HepG2 (cell line): ENCODE measurements around the gene FNDC3B. TPM values are rescaled to one million over a fixed set of nuclear protein-coding genes. Genes with fewer than 3 reads are reported as not detected.
A peak's percentile ranks its signal among the peaks of the same experiment; 100 is the strongest.

Source experiments
- AGO2 ChIP-seq: fragments of 200-400 bp; formaldehyde crosslinking; optimal IDR thresholded peaks from 2 replicates; pipeline ENCODE3; 2017; ENCODE audit warnings: mild to moderate bottlenecking, low read depth, low read length, moderate library complexity
- ARNTL ChIP-seq: sonication (generic); formaldehyde crosslinking; IDR thresholded peaks from 2 replicates; pipeline ENCODE4 v1.4.0; 2020; ENCODE audit warnings: mild to moderate bottlenecking, missing genetic modification reagents
- ASH2L ChIP-seq: fragments of 300-600, 200-600 bp; sonication (generic); IDR thresholded peaks from 2 replicates; pipeline ENCODE4 v1.7.0; 2017; ENCODE audit warnings: low read depth, mild to moderate bottlenecking, moderate library complexity, mixed read lengths, low read length; ENCODE audit not compliant: insufficient read length
- DMAP1 ChIP-seq: IDR thresholded peaks from 2 replicates; pipeline ENCODE4 v1.6.1; 2016
- HDAC2 ChIP-seq: sonication (generic); formaldehyde crosslinking; IDR thresholded peaks from 2 replicates; pipeline ENCODE4 v1.4.0; 2020; ENCODE audit warnings: missing genetic modification reagents
- HOXA5 ChIP-seq: sonication (generic); formaldehyde crosslinking; IDR thresholded peaks from 2 replicates; pipeline ENCODE4 v1.4.0; 2020; ENCODE audit warnings: missing genetic modification reagents
- MLLT10 ChIP-seq: sonication (generic); formaldehyde crosslinking; IDR thresholded peaks from 2 replicates; pipeline ENCODE4 v1.4.0; 2020; ENCODE audit warnings: missing genetic modification reagents
- NFKB2 ChIP-seq: sonication (generic); formaldehyde crosslinking; IDR thresholded peaks from 2 replicates; pipeline ENCODE4 v1.4.0; 2020; ENCODE audit warnings: missing genetic modification reagents, borderline replicate concordance
- TFDP2 ChIP-seq: sonication (generic); formaldehyde crosslinking; IDR thresholded peaks from 2 replicates; pipeline ENCODE4 v1.4.0; 2020; ENCODE audit warnings: missing genetic modification reagents
- ZNF234 ChIP-seq: sonication (generic); formaldehyde crosslinking; conservative IDR thresholded peaks from 2 replicates; pipeline ENCODE4 v1.5.1; 2020; ENCODE audit warnings: mild to moderate bottlenecking, missing genetic modification reagents
- ZNF674 ChIP-seq: sonication (generic); formaldehyde crosslinking; IDR thresholded peaks from 2 replicates; pipeline ENCODE4 v1.5.0; 2020; ENCODE audit warnings: low read depth, mild to moderate bottlenecking, missing genetic modification reagents
- ZNF710 ChIP-seq: sonication (generic); formaldehyde crosslinking; IDR thresholded peaks from 2 replicates; pipeline ENCODE4 v1.5.0; 2020; ENCODE audit warnings: mild to moderate bottlenecking, missing genetic modification reagents, borderline replicate concordance
- ZSCAN20 ChIP-seq: sonication (generic); formaldehyde crosslinking; IDR thresholded peaks from 2 replicates; pipeline ENCODE4 v1.4.0; 2020; ENCODE audit warnings: missing genetic modification reagents, mild to moderate bottlenecking, borderline replicate concordance
- ZSCAN31 ChIP-seq: sonication (generic); formaldehyde crosslinking; IDR thresholded peaks from 2 replicates; pipeline ENCODE4 v1.5.0; 2020; ENCODE audit warnings: low read depth, mild to moderate bottlenecking, missing genetic modification reagents
- polyA plus RNA-seq, 8 experiments: library from polyadenylated mRNA; depleted of rRNA in 3 of 8; stranded (reverse) in 7 of 8; unstranded in 1 of 8; fragments of >200 nt; fragmentation: Illumina TruSeq in 4 of 8; extraction: Trizol in 4 of 8; gene quantifications; 2 replicates each; pipeline versions ENCODE4 v1.2.1 to v1.2.3, GENCODE V29; 2011 to 2016; ENCODE audit warnings: low read depth in 4 of 8, missing spikeins in 1 of 8, mixed read lengths in 1 of 8; ENCODE audit not compliant: insufficient read depth in 1 of 8
- total RNA-seq, 5 experiments: library from RNA; depleted of rRNA; stranded (reverse); fragments of >200 nt; fragmentation: Illumina TruSeq; extraction: Trizol; gene quantifications; 2 replicates each; pipeline ENCODE4 v1.2.3, GENCODE V29; 2016; ENCODE audit warnings: low read depth in 1 of 5
- TF ChIP-seq, protein P1 (sequence below): sonication (generic); formaldehyde crosslinking; IDR thresholded peaks from 2 replicates; pipeline ENCODE4 v1.4.0; 2020; ENCODE audit warnings: missing genetic modification reagents
- TF ChIP-seq, protein P2 (sequence below): IDR thresholded peaks from 2 replicates; pipeline ENCODE4 v1.6.1; 2016; ENCODE audit warnings: mild to moderate bottlenecking
- TF ChIP-seq, protein P3 (sequence below): IDR thresholded peaks from 2 replicates; pipeline ENCODE4 v1.6.1; 2012; ENCODE audit warnings: inconsistent platforms

FNDC3B gene
- total and polyA plus RNA-seq, 2 of the 13 experiments (the other 11 are each of a cell fraction or from before 2014, with no cell fraction given) = 74.8 to 103 TPM

DNA sequence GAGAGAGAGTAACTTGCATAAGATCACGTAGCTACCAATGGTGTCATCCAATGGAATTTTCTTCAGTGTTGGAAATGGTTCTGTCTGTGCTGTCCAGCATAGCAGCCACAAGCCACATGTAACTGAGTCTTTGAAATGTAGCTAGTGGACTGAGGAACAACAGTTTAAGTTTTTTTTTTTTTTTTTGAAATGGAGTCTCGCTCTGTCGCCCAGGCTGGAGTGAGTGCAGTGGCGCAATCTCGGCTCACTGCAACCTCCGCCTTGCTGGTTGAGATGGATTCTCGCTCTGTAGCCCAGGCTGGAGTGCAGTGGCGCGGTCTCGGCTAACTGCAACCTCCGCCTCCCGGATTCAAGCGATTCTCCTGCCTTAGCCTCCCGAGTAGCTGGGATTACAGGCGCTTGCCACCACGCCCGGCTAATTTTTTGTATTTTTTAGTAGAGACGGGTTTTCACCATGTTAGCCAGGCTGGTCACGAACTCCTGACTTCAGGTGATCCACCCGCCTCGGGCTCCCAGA, 3.3 kb downstream of the FNDC3B start (continued):
- TF ChIP-seq MLLT10 (CRISPR knock-in tag) (peak; percentile 60), ZSCAN31 (peak; percentile 32; the same call in 1 of the 2 replicates), HOXA5 (CRISPR knock-in tag) (peak; percentile 59; the same call in 1 of the 2 replicates), ZNF234 (0 out of 2 replicates have a peak, but pooled peaks have one; percentile 61), AGO2 (peak; percentile 54), DMAP1 (peak; percentile 36; the same call in 1 of the 2 replicates), ARNTL (CRISPR knock-in tag) (peak; percentile 24; the same call in 1 of the 2 replicates), HDAC2 (CRISPR knock-in tag) (peak; percentile 59), ZNF710 (CRISPR knock-in tag) (0 out of 2 replicates have a peak, but pooled peaks have one; percentile 33), ZSCAN20 (0 out of 2 replicates have a peak, but pooled peaks have one; percentile 31), ASH2L (peak; percentile 23), TFDP2 (peak; percentile 44; the same call in 1 of the 2 replicates), ZNF674 (CRISPR knock-in tag) (peak; percentile 73; the same call in 1 of the 2 replicates), NFKB2 (CRISPR knock-in tag) (0 out of 2 replicates have a peak, but pooled peaks have one; percentile 41)
- TF ChIP-seq, protein P1, sequence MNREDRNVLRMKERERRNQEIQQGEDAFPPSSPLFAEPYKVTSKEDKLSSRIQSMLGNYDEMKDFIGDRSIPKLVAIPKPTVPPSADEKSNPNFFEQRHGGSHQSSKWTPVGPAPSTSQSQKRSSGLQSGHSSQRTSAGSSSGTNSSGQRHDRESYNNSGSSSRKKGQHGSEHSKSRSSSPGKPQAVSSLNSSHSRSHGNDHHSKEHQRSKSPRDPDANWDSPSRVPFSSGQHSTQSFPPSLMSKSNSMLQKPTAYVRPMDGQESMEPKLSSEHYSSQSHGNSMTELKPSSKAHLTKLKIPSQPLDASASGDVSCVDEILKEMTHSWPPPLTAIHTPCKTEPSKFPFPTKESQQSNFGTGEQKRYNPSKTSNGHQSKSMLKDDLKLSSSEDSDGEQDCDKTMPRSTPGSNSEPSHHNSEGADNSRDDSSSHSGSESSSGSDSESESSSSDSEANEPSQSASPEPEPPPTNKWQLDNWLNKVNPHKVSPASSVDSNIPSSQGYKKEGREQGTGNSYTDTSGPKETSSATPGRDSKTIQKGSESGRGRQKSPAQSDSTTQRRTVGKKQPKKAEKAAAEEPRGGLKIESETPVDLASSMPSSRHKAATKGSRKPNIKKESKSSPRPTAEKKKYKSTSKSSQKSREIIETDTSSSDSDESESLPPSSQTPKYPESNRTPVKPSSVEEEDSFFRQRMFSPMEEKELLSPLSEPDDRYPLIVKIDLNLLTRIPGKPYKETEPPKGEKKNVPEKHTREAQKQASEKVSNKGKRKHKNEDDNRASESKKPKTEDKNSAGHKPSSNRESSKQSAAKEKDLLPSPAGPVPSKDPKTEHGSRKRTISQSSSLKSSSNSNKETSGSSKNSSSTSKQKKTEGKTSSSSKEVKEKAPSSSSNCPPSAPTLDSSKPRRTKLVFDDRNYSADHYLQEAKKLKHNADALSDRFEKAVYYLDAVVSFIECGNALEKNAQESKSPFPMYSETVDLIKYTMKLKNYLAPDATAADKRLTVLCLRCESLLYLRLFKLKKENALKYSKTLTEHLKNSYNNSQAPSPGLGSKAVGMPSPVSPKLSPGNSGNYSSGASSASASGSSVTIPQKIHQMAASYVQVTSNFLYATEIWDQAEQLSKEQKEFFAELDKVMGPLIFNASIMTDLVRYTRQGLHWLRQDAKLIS (CRISPR knock-in tag) = peak; percentile 97
- TF ChIP-seq, protein P2, sequence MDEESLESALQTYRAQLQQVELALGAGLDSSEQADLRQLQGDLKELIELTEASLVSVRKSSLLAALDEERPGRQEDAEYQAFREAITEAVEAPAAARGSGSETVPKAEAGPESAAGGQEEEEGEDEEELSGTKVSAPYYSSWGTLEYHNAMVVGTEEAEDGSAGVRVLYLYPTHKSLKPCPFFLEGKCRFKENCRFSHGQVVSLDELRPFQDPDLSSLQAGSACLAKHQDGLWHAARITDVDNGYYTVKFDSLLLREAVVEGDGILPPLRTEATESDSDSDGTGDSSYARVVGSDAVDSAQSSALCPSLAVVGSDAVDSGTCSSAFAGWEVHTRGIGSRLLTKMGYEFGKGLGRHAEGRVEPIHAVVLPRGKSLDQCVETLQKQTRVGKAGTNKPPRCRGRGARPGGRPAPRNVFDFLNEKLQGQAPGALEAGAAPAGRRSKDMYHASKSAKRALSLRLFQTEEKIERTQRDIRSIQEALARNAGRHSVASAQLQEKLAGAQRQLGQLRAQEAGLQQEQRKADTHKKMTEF (CRISPR knock-in tag) = peak; percentile 32; the same call in 1 of the 2 replicates
- TF ChIP-seq, protein P3, sequence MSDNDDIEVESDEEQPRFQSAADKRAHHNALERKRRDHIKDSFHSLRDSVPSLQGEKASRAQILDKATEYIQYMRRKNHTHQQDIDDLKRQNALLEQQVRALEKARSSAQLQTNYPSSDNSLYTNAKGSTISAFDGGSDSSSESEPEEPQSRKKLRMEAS = peak; percentile 46; the same call in 1 of the 2 replicates
